Measurements from ENCODE around the gene MRM3.
"Not testable (repeated sequence)": the region's sequence is repeated elsewhere in the genome, so short reads cannot be mapped to it uniquely, and the experiment has no call there.

MRM3 gene

GRCh38 chr17:828761-829160, 46.6 kb downstream of the MRM3 start:
- DNase-seq, result no peak

GRCh38 chr17:829614-830013, 47.5 kb downstream of the MRM3 start:
- not testable (repeated sequence) for DNase-seq

GRCh38 chr17:830381-830780, 48.2 kb downstream of the MRM3 start:
- DNase-seq, result no peak

DNA sequence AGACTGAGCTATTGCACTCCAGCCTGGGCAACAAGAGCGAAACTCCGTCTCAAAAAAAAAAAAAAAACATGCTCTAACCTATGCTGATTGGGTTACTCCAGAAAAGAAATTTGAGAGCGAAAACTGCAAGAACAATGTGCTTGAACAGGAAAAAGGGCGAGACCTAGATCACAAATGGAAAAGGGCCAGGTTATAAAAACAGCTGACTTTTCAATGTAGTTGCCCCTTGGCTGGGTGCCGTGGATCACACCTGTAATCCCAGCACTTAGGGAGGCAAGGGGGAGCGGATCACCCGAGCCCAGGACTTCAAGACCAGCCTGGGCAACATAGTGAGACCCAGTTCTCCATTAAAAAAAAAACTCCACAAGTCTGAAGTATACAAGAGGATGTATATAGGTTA, 48.8 kb downstream of the MRM3 start:
- DNase-seq, result no peak

DNA sequence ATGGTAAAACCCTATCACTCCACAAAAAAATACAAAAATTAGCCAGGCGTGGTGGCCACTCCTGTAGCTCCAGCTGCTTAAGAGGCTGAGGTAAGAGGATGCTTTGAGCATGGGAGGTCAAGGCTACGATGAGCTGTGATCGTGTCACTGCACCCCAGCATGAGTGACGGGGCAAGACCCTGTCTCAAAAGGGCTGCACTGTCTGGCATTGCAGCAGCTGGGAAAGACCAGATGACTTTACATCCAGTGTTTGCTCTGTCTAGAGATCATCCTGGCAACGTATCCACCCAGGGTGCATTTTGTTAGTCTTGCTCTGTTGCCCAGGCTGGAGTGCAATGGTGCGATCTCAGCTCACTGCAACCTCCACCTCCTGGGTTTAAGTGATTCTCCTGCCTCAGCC, 52.0 kb downstream of the MRM3 start:
- no peak for DNase-seq

DNA sequence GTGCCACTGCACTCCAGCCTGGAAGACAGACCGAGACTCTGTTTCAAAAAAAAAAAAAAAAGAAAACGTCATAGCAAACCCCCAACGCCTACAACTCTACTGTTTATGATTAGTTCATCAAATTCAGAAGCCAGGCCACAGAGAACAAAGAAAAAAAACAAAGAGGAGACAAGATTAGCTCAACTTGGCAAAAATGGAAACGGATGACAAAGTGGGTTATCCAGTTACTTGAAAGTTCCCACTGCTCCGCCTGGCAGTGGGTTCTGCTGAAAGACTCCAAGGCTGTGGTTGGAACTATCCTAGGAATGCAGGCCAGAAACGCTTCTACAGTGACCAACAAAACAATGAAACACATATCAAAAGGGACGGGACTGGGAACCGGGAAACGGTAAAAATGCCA, 53.1 kb downstream of the MRM3 start:
- DNase-seq, result no peak

DNA sequence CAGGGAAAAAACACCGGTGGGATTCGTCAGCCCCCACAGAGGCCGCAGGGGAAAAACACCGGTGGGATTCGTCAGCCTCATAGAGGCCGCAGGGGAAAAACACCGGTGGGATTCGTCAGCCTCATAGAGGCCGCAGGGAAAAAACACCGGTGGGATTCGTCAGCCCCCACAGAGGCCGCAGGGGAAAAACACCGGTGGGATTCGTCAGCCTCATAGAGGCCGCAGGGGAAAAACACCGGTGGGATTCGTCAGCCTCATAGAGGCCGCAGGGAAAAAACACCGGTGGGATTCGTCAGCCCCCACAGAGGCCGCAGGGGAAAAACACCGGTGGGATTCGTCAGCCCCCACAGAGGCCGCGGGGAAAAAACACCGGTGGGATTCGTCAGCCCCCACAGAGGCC, 53.6 kb downstream of the MRM3 start:
- not testable (repeated sequence) for DNase-seq

- DNase-seq, result no peak
Observed at GRCh38 chr17:836151-836550, 54.0 kb downstream of the MRM3 start.

GRCh38 chr17:838486-838885, 56.3 kb downstream of the MRM3 start:
- DNase-seq, result no peak

GRCh38 chr17:841313-841712, 59.2 kb downstream of the MRM3 start:
- no peak for DNase-seq

All from cortex of kidney (tissue), 1 donor.